Kidney epithelial cell (primary cell): Measurements from ENCODE around the gene CES3. TPM values are rescaled to one million over a fixed set of nuclear protein-coding genes. Genes with fewer than 3 reads are reported as not detected.

ENCODE experiments used
- DNase-seq: peaks from one replicate; pipeline ENCODE4 v3.0.0-alpha.2; 2010; ENCODE audit warnings: low read depth
- H3K27me3 ChIP-seq: 2 replicates; pipeline ENCODE4 v1.6.0; 2011; ENCODE audit warnings: low read length; ENCODE audit not compliant: control insufficient read depth, insufficient read depth
- H3K36me3 ChIP-seq: 2 replicates; pipeline ENCODE4 v1.5.1; 2011; ENCODE audit warnings: low read length; ENCODE audit not compliant: control insufficient read depth, insufficient read depth
- H3K4me3 ChIP-seq: 2 replicates; pipeline ENCODE4 v1.5.1; 2011; ENCODE audit warnings: low read depth, mild to moderate bottlenecking, control low read depth, low read length
- total RNA-seq: library from RNA; depleted of rRNA; stranded (reverse); fragments of >200 nt; gene quantifications from 2 replicates; pipeline ENCODE4 v1.2.3, GENCODE V29; 2015
- TF ChIP-seq, protein P1 (sequence below): IDR thresholded peaks from 2 replicates; pipeline ENCODE4 v1.5.1; 2011; ENCODE audit warnings: mild to moderate bottlenecking, moderate library complexity, low read length, control low read depth, inconsistent platforms; ENCODE audit not compliant: insufficient read depth, poor library complexity, severe bottlenecking

CES3 gene
- total RNA-seq, 1 donor from 2014 or later, result not detected

DNA sequence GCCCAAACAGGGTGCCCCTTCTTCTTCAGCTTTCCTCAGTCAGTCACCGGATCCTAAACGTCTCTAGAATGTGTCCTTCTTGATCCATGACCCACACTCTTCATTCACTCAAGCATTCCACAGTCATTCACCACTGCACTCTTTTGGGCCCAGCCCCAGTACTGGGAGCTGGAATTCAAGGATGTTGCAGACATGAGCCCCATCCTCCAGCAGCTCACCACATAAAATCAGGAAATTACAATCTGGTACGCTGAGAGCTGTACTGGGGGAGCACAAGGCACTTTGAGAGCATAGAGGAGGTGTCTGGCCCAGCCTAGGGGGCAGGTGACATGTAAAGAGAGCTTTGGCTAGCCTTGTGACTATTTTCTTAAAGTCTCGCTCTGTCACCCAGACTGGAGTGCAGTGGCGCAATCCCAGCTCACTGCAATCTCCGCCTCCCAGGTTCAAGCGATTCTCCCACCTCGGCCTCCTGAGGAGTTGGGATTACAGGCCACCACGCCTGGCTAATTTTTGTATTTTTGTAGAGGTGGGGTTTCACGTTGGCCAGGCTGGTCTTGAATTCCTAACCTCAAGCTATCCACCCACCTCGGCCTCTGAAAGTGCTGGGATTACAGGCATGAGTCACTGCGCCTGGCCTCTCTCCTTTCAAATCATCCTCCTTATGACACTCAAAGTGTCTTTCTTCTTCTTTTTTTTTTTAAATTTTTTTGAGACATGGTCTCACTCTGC lies 46.0 kb downstream of the CES3 start:
- TF ChIP-seq, protein P1, sequence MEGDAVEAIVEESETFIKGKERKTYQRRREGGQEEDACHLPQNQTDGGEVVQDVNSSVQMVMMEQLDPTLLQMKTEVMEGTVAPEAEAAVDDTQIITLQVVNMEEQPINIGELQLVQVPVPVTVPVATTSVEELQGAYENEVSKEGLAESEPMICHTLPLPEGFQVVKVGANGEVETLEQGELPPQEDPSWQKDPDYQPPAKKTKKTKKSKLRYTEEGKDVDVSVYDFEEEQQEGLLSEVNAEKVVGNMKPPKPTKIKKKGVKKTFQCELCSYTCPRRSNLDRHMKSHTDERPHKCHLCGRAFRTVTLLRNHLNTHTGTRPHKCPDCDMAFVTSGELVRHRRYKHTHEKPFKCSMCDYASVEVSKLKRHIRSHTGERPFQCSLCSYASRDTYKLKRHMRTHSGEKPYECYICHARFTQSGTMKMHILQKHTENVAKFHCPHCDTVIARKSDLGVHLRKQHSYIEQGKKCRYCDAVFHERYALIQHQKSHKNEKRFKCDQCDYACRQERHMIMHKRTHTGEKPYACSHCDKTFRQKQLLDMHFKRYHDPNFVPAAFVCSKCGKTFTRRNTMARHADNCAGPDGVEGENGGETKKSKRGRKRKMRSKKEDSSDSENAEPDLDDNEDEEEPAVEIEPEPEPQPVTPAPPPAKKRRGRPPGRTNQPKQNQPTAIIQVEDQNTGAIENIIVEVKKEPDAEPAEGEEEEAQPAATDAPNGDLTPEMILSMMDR, result no peak
- Histone ChIP-seq H3K27me3 (no peaks in the 10 kb centered on the region), H3K36me3 (no peaks in the 10 kb centered on the region), H3K4me3 (no peak overlapping the region)
- no peak for DNase-seq

DNA sequence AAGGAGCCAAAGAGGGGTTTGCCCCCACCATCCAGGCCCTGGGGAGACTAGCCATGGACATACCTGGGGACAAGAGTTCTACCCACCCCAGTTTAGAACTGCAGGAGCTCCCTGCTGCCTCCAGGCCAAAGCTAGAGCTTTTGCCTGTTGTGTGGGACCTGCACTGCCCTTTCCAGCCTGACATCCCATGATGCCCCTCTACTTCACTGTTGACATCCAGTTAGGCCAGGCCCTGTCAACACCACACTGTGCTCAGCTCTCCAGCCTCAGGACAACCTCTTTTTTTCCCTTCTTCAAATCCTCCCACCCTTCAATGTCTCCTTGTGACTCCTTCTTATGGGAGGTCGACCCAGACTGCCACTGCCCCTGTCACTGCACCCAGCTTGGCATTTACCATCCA lies 48.1 kb downstream of the CES3 start:
- DNase-seq, result no peak
- TF ChIP-seq, protein P1, result no peak
- Histone ChIP-seq H3K27me3 (peaks cover 8% of the 10 kb centered on the region), H3K36me3 (no peaks in the 10 kb centered on the region), H3K4me3 (no peak overlapping the region)

DNA sequence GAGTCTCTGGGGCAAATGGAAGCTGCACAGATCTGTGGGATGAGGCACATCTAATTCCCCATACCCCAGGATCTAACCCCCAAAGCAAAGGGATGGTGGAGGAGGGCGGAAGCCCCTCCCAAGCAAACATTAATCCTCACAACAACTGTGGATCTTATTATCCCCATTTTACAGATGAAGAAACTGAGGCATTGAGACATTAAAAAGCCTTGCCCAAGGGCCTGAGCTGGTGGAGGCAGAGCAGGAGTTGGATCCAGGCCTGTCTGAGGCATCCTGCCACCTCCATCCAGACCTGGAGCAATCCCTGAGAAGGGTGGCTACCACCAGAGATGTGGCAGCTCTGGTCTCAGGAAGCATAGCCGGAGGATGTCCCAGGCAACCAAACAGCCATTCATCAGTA lies 50.2 kb downstream of the CES3 start:
- TF ChIP-seq, protein P1, result no peak
- Histone ChIP-seq H3K27me3 (peaks cover 15% of the 10 kb centered on the region), H3K4me3 (no peak overlapping the region), H3K36me3 (no peaks in the 10 kb centered on the region)
- DNase-seq, result no peak

DNA sequence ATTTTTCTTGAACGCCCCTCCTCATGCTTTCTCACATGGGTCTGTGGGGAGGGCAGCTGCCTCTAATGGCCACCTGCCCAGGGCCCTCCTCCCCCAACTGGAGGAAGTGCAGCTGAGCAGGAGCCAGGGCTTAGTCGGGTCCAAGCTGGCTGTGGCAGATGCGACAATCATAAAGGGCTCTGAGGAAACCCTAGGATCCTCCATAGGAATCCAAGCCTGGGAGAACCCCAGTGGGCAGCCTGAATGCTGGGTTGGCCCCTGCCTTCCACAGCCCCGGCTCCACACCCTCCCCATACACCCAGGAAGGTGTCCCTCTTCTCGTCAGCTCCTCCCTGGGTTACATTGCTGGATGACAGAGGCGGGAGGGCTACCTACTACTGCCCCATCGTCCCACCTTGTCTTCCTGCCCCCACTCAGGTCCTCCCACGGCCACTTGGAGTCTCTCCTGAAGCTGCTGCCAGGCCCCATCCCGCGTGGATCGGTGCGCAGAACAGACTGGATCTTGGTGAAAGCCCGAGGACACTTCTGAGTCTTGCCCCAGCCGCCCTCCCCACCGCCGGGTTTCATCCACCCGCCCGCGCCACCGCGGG lies 52.3 kb downstream of the CES3 start:
- TF ChIP-seq, protein P1, result no peak
- H3K4me3 ChIP-seq, result peak overlapping the region; percentile 31
- no peaks in the 10 kb centered on the region for H3K36me3 ChIP-seq
- peaks cover 15% of the 10 kb centered on the region for H3K27me3 ChIP-seq
- DNase-seq, result no peak

DNA sequence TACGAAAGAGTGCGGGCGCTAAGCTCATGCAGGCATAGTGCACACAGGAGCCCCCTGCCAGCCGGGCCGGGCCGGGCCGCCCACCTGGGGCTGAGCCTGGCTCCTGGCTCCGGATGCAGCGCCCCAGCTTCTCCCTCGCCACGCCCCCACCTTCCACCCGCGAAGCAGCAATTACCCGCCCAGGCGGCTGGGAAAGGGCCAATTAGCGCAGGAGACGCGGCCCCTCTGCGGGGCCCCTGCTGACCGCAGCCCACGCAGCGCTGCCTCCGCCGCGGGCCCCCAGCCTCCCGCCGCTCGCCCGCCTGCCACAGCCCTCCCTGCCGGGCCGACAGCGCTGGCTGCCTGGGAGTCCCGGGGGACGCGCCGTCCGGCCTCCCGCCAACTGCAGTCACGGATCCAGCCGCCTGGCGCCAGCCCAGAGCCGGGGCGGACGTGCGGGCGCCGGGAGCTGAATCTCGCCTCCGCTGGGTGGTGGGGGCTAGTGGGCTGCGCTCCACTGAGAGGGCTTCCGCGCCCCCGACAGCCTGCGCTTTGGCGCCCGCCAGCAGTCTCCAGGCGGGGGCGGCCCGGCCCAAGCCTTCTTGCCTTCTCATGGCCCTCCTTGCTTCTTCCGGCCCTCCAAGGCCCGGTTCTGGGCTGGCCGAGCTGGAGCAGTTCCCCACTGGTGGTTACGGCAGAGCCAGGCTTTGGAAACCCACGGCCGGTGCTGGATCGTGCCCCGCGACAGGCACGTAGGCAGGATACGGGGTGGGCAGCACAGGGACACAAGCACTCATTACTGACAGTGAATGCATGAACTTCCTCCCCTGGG lies 53.0 kb downstream of the CES3 start:
- TF ChIP-seq, protein P1, result no peak
- H3K36me3 ChIP-seq, result no peaks in the 10 kb centered on the region
- peak overlapping the region; percentile 31 for H3K4me3 ChIP-seq
- peaks cover 15% of the 10 kb centered on the region for H3K27me3 ChIP-seq
- no peak for DNase-seq
